ENCODE data around the gene PRPF19.

DNA sequence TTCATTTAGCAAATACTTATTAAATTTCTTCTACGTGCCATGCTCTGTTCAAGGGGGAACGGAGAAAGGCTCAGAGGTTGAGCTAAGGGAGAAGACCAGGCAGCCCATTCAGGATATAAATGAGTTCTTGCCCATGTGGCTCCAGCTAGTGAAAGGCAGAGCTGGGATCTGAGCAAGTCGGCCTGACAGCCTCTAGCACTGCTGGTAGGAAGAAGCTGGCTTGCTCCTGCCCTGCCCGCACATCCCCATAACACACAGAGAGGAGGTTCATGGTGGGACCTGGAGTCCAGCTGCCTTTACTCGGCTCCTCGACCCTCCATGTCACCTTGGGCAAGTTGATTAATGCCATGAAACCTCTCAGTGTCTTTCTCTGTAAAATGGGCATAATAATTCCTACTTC, 43.6 kb upstream of the PRPF19 start:
- TF ChIP-seq, protein P1, sequence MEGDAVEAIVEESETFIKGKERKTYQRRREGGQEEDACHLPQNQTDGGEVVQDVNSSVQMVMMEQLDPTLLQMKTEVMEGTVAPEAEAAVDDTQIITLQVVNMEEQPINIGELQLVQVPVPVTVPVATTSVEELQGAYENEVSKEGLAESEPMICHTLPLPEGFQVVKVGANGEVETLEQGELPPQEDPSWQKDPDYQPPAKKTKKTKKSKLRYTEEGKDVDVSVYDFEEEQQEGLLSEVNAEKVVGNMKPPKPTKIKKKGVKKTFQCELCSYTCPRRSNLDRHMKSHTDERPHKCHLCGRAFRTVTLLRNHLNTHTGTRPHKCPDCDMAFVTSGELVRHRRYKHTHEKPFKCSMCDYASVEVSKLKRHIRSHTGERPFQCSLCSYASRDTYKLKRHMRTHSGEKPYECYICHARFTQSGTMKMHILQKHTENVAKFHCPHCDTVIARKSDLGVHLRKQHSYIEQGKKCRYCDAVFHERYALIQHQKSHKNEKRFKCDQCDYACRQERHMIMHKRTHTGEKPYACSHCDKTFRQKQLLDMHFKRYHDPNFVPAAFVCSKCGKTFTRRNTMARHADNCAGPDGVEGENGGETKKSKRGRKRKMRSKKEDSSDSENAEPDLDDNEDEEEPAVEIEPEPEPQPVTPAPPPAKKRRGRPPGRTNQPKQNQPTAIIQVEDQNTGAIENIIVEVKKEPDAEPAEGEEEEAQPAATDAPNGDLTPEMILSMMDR (IDR thresholded peaks at IDR 0.05): no peak
- no peak for TF ChIP-seq POLR2A (IDR thresholded peaks at IDR 0.05)
